ENCODE measurements around the gene RNU2-1. TPM values are rescaled to one million over a fixed set of nuclear protein-coding genes. Genes with fewer than 3 reads are reported as not detected.
"Not testable (repeated sequence)": the region's sequence is repeated elsewhere in the genome, so short reads cannot be mapped to it uniquely, and the experiment has no call there.

Gene RNU2-1
- 5,029 and 6,685 TPM in 2 replicates for total RNA-seq

DNA sequence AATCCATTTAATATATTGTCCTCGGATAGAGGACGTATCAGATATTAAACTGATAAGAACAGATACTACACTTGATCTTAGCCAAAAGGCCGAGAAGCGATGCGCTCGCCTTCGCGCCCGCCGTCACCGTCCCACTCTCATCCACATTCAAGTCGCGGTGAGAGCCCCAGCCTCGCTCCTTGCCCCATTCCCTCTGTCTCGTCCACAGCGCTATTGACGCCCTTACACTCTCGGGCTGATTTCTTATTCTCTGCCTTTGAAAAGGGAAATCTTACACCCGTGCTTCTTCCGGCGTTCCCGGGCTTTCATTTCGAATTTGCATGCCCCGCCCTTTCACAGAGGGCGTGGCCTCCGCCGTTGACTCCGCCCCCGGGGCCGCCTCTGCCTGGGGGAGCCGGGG lies at the start of gene RNU2-1:
Gene RNU2-1, minus strand, starts transcription at position 101 of the 400 bp plus-strand sequence.
- intact Hi-C loops (cut with micrococcal nuclease); H3K4me1 Mint-ChIP-seq (ENCODE audit: low read depth); H3K4me3 Mint-ChIP-seq: not testable (repeated sequence)

DNA sequence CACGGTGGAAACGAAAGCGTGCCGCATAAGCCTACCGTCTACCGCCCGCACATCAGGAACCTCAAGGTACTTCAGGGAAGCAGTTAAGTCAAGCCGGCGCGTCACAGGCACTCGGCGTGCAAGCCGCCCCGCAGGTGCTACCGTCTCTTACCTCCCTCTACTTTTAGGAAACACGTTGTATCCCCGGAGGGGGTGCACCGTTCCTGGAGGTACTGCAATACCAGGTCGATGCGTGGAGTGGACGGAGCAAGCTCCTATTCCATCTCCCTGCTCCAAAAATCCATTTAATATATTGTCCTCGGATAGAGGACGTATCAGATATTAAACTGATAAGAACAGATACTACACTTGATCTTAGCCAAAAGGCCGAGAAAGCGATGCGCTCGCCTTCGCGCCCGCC lies 39.1 kb upstream of the RNU2-1 start:
- H3K4me1 Mint-ChIP-seq (ENCODE audit: low read depth); H3K9me3 Mint-ChIP-seq; H3K27ac Mint-ChIP-seq; H3K27me3 Mint-ChIP-seq (ENCODE audit: insufficient read depth); intact Hi-C loops (cut with micrococcal nuclease); H3K4me3 Mint-ChIP-seq; H3K36me3 Mint-ChIP-seq (ENCODE audit: low read depth); DNase-seq (ENCODE audit: low spot score): not testable (repeated sequence)

More for the DNA sequence above, at the start of gene RNU2-1:
- not testable (repeated sequence) for H3K36me3 Mint-ChIP-seq (ENCODE audit: low read depth); H3K27ac Mint-ChIP-seq; H3K27me3 Mint-ChIP-seq (ENCODE audit: insufficient read depth); DNase-seq (ENCODE audit: low spot score); H3K9me3 Mint-ChIP-seq

DNA sequence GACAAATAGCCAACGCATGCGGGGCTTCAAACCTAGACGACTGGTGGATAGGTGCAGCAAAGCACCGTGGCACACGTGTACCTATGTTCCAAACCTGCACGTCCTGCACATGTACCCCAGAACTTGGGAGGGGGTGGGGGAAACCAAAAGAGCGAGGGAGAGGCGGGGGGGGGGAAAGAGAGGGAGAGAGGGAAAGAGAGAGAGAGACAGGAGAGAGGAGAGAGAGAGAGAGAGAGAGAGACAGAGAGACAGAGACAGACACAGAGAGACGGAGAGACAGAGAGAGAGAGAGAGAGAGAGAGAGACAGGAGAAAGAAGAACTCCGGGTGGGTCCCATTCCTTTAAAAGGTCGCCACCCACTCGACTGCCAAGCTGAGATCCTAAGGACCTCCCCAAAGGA lies 38.7 kb upstream of the RNU2-1 start:
- H3K4me1 Mint-ChIP-seq (ENCODE audit: low read depth); H3K9me3 Mint-ChIP-seq; intact Hi-C loops (cut with micrococcal nuclease); H3K27me3 Mint-ChIP-seq (ENCODE audit: insufficient read depth); H3K4me3 Mint-ChIP-seq; H3K36me3 Mint-ChIP-seq (ENCODE audit: low read depth): not testable (repeated sequence)
- H3K27ac Mint-ChIP-seq, result peak overlapping the region; percentile 77
- DNase-seq (ENCODE audit: low spot score), result peak; percentile 0

DNA sequence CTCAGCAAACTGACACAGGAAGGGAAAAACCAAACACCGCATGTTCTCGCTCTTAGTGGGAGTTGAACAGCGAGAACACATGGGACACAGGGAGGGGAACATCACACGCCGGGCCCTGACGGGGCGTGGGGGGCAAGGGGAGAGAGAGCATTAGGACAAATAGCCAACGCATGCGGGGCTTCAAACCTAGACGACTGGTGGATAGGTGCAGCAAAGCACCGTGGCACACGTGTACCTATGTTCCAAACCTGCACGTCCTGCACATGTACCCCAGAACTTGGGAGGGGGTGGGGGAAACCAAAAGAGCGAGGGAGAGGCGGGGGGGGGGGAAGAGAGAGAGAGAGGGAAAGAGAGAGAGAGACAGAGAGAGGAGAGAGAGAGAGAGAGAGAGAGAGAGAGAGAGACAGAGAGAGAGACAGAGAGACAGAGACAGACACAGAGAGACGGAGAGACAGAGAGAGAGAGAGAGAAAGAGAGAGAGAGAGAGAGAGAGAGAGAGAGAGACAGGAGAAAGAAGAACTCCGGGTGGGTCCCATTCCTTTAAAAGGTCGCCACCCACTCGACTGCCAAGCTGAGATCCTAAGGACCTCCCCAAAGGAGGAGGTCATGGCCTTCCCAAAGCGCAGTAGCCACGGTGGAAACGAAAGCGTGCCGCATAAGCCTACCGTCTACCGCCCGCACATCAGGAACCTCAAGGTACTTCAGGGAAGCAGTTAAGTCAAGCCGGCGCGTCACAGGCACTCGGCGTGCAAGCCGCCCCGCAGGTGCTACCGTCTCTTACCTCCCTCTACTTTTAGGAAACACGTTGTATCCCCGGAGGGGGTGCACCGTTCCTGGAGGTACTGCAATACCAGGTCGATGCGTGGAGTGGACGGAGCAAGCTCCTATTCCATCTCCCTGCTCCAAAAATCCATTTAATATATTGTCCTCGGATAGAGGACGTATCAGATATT lies 37.1 kb upstream of the RNU2-1 start:
- H3K27ac Mint-ChIP-seq; H3K27me3 Mint-ChIP-seq (ENCODE audit: insufficient read depth); H3K4me1 Mint-ChIP-seq (ENCODE audit: low read depth); DNase-seq (ENCODE audit: low spot score); intact Hi-C loops (cut with micrococcal nuclease); H3K36me3 Mint-ChIP-seq (ENCODE audit: low read depth); H3K4me3 Mint-ChIP-seq; H3K9me3 Mint-ChIP-seq: not testable (repeated sequence)

DNA sequence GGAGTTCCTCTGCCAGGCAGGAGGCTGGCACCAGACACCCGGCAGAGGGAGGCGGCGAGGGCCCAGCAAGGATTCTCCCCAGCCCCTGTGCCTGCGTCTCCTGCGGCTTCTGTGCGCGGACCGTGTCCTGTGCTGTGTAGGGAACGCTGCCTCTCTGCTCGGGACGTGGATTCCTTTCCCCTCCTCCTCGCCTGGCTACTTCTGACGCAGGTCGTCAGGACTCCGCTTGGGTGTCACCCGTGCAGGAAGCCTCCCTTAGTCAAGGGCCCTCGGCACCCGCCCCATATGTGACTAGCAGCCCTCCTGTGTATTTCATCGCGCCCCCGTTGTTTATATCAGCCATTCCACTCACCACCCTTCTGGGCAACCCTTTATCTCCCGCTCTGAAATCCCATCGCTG lies 12.7 kb upstream of the RNU2-1 start:
- H3K4me3 Mint-ChIP-seq; H3K9me3 Mint-ChIP-seq; H3K27me3 Mint-ChIP-seq (ENCODE audit: insufficient read depth); H3K27ac Mint-ChIP-seq; intact Hi-C loops (cut with micrococcal nuclease); H3K4me1 Mint-ChIP-seq (ENCODE audit: low read depth); H3K36me3 Mint-ChIP-seq (ENCODE audit: low read depth): not testable (repeated sequence)
- DNase-seq (ENCODE audit: low spot score), result peak; percentile 38

DNA sequence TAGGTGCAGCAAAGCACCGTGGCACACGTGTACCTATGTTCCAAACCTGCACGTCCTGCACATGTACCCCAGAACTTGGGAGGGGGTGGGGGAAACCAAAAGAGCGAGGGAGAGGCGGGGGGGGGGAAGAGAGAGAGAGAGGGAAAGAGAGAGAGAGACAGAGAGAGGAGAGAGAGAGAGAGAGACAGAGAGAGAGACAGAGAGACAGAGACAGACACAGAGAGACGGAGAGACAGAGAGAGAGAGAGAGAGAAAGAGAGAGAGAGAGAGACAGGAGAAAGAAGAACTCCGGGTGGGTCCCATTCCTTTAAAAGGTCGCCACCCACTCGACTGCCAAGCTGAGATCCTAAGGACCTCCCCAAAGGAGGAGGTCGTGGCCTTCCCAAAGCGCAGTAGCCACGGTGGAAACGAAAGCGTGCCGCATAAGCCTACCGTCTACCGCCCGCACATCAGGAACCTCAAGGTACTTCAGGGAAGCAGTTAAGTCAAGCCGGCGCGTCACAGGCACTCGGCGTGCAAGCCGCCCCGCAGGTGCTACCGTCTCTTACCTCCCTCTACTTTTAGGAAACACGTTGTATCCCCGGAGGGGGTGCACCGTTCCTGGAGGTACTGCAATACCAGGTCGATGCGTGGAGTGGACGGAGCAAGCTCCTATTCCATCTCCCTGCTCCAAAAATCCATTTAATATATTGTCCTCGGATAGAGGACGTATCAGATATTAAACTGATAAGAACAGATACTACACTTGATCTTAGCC lies 7.0 kb upstream of the RNU2-1 start:
- H3K4me1 Mint-ChIP-seq (ENCODE audit: low read depth); H3K36me3 Mint-ChIP-seq (ENCODE audit: low read depth); H3K27me3 Mint-ChIP-seq (ENCODE audit: insufficient read depth); H3K27ac Mint-ChIP-seq; H3K4me3 Mint-ChIP-seq; H3K9me3 Mint-ChIP-seq; intact Hi-C loops (cut with micrococcal nuclease); DNase-seq (ENCODE audit: low spot score): not testable (repeated sequence)

DNA sequence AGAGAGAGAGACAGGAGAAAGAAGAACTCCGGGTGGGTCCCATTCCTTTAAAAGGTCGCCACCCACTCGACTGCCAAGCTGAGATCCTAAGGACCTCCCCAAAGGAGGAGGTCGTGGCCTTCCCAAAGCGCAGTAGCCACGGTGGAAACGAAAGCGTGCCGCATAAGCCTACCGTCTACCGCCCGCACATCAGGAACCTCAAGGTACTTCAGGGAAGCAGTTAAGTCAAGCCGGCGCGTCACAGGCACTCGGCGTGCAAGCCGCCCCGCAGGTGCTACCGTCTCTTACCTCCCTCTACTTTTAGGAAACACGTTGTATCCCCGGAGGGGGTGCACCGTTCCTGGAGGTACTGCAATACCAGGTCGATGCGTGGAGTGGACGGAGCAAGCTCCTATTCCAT lies 5.8 kb upstream of the RNU2-1 start:
- intact Hi-C loops (cut with micrococcal nuclease); H3K27ac Mint-ChIP-seq; H3K4me3 Mint-ChIP-seq; H3K9me3 Mint-ChIP-seq; H3K4me1 Mint-ChIP-seq (ENCODE audit: low read depth); H3K27me3 Mint-ChIP-seq (ENCODE audit: insufficient read depth); H3K36me3 Mint-ChIP-seq (ENCODE audit: low read depth); DNase-seq (ENCODE audit: low spot score): not testable (repeated sequence)

DNA sequence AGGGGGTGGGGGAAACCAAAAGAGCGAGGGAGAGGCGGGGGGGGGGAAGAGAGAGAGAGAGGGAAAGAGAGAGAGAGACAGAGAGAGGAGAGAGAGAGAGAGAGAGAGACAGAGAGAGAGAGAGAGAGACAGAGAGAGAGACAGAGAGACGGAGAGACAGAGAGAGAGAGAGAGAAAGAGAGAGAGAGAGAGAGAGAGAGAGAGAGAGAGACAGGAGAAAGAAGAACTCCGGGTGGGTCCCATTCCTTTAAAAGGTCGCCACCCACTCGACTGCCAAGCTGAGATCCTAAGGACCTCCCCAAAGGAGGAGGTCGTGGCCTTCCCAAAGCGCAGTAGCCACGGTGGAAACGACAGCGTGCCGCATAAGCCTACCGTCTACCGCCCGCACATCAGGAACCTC lies 514 bp downstream of the RNU2-1 start:
- H3K4me1 Mint-ChIP-seq (ENCODE audit: low read depth), result not testable (repeated sequence)

DNA sequence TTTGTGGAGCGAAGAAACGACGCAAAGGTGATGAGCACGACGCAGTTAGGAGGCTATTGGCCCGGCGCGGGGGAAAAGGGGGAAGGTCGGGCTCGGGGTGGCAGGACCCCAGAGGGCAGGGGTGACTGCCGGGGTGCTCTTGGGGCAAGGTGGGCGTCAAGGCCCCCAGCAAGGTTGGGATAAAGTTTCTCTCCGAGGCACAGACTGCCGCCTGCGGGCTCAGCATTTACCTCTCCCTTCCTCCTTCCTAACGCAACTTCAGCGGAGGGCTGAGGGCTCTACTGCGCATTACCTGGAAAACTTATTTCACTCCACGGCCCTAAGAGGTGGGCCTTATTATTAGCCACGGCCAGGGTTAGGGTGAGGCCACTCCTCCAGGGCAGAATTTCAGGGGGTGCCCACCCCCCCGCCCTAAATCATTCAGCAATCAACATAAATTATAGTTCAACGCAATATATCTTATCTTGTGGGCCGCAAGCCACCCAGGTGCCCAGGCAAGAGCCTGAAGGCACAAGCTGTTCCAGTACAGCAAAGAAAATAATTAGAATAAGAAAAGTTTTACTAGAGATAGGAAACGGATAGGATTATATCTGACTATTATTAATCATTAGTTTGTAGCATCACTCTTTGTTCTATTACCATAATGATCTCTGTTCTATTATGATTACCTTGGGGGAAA lies 1.6 kb downstream of the RNU2-1 start:
- H3K36me3 Mint-ChIP-seq (ENCODE audit: low read depth); DNase-seq (ENCODE audit: low spot score); H3K9me3 Mint-ChIP-seq; H3K4me3 Mint-ChIP-seq; H3K27me3 Mint-ChIP-seq (ENCODE audit: insufficient read depth); H3K27ac Mint-ChIP-seq; intact Hi-C loops (cut with micrococcal nuclease); H3K4me1 Mint-ChIP-seq (ENCODE audit: low read depth): not testable (repeated sequence)

More for the DNA sequence above, 514 bp downstream of the RNU2-1 start:
- H3K9me3 Mint-ChIP-seq; H3K36me3 Mint-ChIP-seq (ENCODE audit: low read depth); H3K27me3 Mint-ChIP-seq (ENCODE audit: insufficient read depth); intact Hi-C loops (cut with micrococcal nuclease); H3K4me3 Mint-ChIP-seq; H3K27ac Mint-ChIP-seq; DNase-seq (ENCODE audit: low spot score): not testable (repeated sequence)

DNA sequence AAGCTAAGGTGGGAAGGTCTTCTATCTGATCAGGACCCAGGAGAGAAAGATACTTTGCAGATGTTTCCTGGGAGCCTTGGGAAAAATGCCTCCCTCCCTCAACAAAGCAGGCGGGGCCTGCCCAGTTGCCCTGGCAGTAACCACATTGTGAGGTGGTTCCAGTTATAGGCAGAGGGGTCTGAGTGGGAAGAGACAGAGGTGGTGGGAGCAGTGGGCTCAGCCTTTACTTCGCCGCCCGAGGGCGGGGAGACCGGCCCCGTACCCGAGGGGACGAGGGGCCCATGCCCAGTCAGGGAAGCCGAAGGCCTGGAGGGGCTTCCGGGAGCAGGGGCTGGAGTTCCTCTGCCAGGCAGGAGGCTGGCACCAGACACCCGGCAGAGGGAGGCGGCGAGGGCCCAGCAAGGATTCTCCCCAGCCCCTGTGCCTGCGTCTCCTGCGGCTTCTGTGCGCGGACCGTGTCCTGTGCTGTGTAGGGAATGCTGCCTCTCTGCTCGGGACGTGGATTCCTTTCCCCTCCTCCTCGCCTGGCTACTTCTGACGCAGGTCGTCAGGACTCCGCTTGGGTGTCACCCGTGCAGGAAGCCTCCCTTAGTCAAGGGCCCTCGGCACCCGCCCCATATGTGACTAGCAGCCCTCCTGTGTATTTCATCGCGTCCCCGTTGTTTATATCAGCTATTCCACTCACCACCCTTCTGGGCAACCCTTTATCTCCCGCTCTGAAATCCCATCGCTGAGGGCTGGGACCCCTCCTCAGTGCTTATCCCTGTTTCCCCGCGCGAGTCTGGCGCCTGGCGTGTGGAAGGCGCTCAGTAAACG lies 2.4 kb downstream of the RNU2-1 start:
- H3K4me3 Mint-ChIP-seq; H3K9me3 Mint-ChIP-seq; H3K27me3 Mint-ChIP-seq (ENCODE audit: insufficient read depth); H3K36me3 Mint-ChIP-seq (ENCODE audit: low read depth); intact Hi-C loops (cut with micrococcal nuclease); H3K4me1 Mint-ChIP-seq (ENCODE audit: low read depth); DNase-seq (ENCODE audit: low spot score); H3K27ac Mint-ChIP-seq: not testable (repeated sequence)

DNA sequence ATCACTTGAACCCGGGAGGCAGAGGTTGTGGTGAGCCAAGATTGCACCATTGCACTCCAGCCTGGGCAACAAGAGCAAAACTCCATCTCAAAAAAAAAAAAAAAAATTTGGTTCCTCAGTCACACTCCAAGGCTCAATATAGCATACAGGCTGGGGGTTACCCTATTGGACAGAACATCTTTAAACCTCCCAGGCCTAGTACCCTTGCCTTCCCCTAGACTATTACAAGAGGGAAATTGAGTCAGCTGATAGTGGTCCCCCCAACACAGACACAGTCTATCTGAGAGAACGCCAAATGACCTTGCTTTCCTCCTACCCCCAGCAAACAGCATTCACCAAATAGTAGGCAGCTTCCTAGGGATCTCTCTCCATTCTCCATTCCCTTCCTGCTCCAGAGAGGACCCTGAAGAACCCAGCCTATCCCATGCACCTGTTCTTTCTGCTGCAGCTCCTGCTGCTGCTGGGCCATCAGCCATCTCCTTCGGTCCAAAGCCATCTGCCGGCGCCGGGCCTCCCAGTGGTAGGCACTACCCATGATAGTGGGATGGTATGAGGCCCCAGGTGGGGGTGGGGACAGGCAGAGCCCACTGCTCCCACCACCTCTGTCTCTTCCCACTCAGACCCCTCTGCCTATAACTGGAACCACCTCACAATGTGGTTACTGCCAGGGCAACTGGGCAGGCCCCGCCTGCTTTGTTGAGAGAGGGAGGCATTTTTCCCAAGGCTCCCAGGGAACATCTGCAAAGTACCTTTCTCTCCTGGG lies 5.6 kb downstream of the RNU2-1 start, which contains the start of gene CCDC200:
Gene CCDC200, minus strand, starts transcription at position 604 of the 763 bp plus-strand sequence. Its CDS starts 69 bp downstream, at position 535.
- H3K36me3 Mint-ChIP-seq (ENCODE audit: low read depth); H3K27me3 Mint-ChIP-seq (ENCODE audit: insufficient read depth); H3K9me3 Mint-ChIP-seq; intact Hi-C loops (cut with micrococcal nuclease); H3K4me3 Mint-ChIP-seq; DNase-seq (ENCODE audit: low spot score); H3K4me1 Mint-ChIP-seq (ENCODE audit: low read depth); H3K27ac Mint-ChIP-seq: not testable (repeated sequence)

DNA sequence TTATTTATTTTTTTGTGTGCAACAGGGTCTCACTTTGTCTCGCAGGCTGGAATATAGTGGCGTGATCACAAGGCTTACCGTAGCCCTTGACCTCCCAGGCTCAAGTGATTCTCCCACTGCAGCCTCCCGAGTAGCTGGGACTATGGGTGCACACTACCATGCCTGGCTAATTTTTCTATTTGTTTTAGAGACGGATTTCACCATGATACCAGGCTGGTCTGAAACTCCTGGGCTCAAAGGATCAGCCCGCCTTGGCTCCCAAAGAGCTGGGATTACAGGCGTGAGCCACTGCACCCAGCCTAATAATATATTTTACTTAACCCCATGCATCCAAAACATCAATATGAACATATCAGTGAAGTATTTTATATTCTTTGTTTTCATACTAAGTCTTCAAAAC lies 7.4 kb downstream of the RNU2-1 start:
- Mint-ChIP-seq H3K27ac (no peak overlapping the region), H3K9me3 (no peaks in the 10 kb centered on the region), H3K27me3 (ENCODE audit: insufficient read depth) (no peaks in the 10 kb centered on the region), H3K36me3 (ENCODE audit: low read depth) (peaks cover 8% of the 10 kb centered on the region), H3K4me3 (no peak overlapping the region), H3K4me1 (ENCODE audit: low read depth) (peaks cover 4% of the 10 kb centered on the region)
- intact Hi-C loops (cut with micrococcal nuclease), result no loop called here
- DNase-seq (ENCODE audit: low spot score), result no peak

Measured in activated T-helper 1 cell treated with anti-CD3 and anti-CD28 coated beads, Interleukin-12 subunit alpha, Interleukin-12 subunit beta, Interleukin-2, Interleukin-4 antibody, amounts not matched to agents 30 ng/mL and 10 ng/mL and 1 ng/mL, durations not matched to agents 14 hours and 24 hours and 36 hours (primary cell).